Left ventricle myocardium superior (tissue), 1 donor: ENCODE measurements around the gene SSX7. TPM values are rescaled to one million over a fixed set of nuclear protein-coding genes. Genes with fewer than 3 reads are reported as not detected.
"Not testable (repeated sequence)": the region's sequence is repeated elsewhere in the genome, so short reads cannot be mapped to it uniquely, and the experiment has no call there.

Source experiments
- ATAC-seq: fragments of 200-7000 bp; cut with Tn5 transposase; one replicate; pipeline ENCODE4 v1.9.1; 2020; ENCODE audit warnings: mild to moderate bottlenecking, moderate library complexity
- DNase-seq: peaks from one replicate; pipeline ENCODE4 v3.0.0-alpha.2; 2020
- intact Hi-C: fragments of 100-400 bp; cut with micrococcal nuclease; formaldehyde crosslinking; loops from one replicate; pipeline ENCODE4 v1.11.0; 2022
- long read RNA-seq: library from polyadenylated mRNA; unstranded; transcript quantifications from one replicate; pipeline ENCODE4 v2.0.0, GENCODE V29; 2021
- total RNA-seq: library from RNA; stranded (reverse); fragmentation: NEBNext Ultra II Directional; extraction: Animal tissue kit (Norgen Biotek cat#: 25700); gene quantifications from one replicate; pipeline ENCODE4 v1.2.1, GENCODE V29; 2021
- donor health status: DM: no; HTN: yes; CAD: no; lungs with severe emphysema.

The SSX7 gene, protein sequence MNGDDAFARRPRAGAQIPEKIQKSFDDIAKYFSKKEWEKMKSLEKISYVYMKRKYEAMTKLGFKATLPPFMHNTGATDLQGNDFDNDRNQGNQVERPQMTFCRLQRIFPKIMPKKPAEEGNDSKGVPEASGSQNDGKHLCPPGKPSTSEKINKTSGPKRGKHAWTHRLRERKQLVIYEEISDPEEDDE
- not detected for total RNA-seq
- long read RNA-seq: 0 reads

DNA sequence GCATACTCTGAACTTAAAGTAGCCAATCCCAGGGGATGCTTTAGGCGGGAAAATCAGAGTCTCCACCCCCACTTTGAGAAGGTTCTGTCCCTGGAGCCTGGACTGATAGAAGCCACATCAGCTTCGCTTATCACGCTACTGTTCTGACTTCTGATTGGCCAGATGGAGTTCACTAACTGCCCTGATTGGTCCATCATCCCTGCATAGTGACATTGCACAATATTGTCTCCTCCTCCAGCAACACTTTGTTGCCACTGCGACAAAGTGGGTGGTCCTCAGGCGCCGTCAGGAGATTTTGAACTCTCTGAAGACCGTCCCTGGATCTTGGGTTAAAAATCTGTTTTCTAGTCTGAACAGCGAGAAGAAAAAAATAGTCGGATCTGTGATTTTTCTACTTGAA, at the start of gene SSX7:
TSS of gene SSX7 (minus strand) at position 101 of the 400 bp plus-strand sequence. CDS start 1,428 bp downstream, outside the sequence.
- intact Hi-C loops, ATAC-seq, DNase-seq: not testable (repeated sequence)

DNA sequence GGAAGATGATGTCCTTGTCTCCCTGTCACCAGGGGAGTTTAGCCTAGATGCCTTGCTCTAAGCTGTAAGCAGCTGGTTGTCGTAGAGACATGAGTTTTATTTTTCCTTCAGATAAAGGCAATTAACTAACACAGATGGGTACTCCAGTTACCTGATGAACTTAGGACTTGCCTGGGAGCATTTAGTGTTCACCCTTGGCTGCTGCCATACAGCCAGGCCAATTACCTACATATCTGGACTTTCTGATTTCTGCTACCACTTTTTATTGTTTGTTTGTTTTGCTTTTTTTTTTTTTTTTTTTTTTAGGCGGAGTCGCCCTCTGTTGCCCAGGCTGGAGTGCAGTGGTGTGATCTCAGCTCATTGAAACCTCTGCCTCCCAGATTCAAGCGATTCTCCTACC, 37.3 kb upstream of the SSX7 start:
- intact Hi-C loops, ATAC-seq, DNase-seq: not testable (repeated sequence)

DNA sequence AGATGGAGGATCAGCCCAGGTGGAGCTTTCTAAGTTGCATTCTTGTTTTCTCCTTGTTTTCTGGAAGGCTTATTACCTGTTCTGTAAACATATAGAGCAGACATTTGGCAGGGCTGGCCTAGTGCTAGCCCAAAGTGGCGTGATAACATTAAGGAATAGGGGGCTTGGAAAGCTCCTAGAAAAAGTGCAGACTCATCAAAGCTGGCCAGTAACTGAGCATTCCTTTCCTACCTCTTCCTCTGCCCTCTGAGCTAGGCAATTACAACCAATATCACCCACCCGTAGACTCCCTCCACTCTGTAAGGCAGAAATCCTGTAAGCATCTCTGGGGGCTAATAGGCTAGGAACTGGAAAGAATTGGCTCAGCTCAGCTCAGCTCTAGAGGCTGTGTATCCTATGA, 7.5 kb upstream of the SSX7 start:
- DNase-seq, ATAC-seq, intact Hi-C loops: not testable (repeated sequence)

DNA sequence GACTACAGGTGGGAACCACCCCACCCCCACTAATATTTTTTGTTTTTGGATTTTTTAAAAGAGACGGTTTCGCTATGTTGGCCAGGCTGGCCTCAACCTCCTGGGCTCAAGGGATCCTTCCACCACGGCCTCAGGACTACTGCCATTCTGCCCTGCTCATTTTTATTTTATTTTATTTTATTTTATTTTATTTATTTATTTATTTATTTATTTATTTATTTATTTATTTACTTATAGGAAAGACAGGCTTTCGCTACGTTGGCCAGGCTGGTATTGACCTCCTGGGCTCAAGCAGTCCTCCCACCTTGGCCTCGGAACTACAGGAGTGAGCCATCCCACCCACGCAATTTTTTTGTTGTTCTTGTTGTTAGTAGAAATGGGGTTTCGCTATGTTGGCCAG, 775 bp upstream of the SSX7 start:
- DNase-seq: not testable (repeated sequence)

DNA sequence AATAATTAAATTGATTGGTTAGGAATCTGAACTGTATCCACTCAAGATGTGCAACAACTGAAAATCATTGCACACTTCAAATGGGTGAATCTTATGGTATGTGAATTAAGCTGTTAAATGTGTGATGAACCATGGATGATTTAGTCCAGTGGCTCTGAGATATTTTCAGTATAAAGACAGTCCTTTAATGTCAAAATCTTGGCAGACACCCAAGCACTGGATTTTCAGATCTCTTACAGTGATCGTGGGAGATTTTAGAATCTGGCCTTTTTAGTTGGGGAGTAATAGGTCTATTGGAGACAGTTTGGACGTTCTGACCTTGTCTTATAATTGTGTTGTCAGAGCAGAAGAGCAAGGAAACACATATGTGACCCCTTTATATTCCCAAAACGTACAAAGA, 4.0 kb downstream of the SSX7 start:
- DNase-seq, intact Hi-C loops, ATAC-seq: not testable (repeated sequence)

More for the DNA sequence above, 775 bp upstream of the SSX7 start:
- ATAC-seq, intact Hi-C loops: not testable (repeated sequence)

DNA sequence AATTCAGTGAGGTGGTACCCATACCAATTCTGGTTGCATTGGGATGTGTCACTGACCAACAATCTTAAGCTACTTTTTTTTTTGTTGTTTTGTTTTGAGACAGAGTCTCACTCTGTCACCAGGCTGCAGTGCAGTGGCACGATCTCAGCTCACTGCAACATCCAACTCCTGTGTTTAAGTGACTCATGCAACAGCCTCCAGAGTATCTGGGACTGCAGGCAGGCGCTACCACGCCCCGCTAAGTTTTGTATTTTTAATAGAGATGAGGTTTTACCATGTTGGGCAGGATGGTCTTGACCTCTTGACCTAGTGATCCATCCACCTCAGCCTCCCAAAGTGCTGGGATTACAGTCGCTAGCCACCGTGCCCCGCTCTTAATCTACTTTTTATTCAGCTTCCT, 5.7 kb downstream of the SSX7 start:
- intact Hi-C loops, ATAC-seq, DNase-seq: not testable (repeated sequence)

DNA sequence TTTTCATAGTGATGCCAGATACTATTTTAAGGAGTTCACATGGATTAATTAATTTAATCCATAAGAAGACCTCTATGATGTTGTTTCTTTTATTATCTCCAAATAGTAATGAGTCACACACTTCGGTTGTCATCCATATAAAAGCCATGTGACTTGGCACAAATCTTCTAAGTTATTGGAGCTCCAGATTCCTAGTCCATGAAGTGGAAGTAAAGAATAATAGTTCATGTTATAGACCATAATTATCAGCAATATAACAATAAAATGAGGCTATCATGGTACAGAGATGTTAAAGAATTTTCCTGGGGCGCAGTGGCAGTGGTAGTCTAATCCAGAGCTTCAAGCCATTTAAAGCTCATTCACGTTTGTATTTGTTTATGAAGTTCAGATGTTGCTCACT, 26.2 kb downstream of the SSX7 start:
- DNase-seq, intact Hi-C loops, ATAC-seq: not testable (repeated sequence)

DNA sequence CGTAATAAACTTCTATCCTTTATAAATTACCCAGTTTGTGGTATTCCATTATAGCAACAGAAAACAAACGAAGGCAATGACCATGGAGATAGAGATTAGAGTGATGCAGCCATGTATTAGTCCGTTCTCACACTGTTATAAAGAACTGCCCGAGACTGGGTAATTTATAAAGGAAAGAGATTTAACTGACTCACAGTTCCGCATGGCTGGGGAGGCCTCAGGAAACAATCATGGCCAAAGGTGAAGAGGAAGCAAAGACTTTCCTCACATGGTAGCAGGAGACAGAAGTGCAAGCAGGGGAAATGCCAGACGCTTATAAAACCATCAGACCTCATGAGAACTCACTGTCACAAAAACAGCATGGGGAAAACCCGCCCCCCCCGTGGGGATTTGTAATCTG, 34.0 kb downstream of the SSX7 start:
- ATAC-seq, DNase-seq, intact Hi-C loops: not testable (repeated sequence)

DNA sequence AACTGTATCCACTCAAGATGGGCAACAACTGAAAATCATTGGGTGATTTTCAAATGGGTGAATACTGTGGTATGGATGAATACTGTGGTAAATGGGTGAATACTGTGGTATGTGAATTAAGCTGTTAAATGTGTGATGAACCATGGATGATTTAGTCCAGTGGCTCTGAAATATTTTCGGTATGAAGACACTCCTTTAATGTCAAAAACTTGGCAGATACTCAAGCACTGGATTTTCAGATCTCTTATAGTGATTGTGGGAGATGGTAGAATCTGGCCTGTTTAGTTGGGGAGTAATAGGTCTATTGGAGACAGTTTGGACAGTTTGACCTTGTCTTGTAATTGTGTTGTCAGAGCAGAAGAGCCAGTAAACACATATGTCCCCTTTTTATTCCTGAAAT, 45.7 kb downstream of the SSX7 start:
- intact Hi-C loops: no loop called here
- no peak for ATAC-seq

DNA sequence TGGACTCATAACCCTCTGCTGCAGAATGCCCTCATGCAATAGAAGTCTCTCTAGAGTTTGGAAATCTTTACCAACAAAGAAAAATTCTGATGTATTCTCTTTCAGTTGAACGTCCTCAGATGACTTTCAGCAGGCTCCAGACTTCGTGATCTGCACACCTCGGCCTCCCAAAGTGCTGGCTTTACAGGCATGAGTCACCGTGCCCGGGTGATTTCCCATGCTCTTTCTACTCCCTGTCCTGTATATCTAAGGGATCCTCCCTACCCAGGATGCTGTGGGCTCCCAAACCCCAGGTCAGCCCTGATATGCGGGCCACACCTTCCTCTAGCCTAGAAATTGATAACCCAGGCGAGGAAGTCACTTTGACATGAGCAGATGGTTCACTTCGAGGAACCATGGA, 51.5 kb downstream of the SSX7 start:
- ATAC-seq, DNase-seq, intact Hi-C loops: not testable (repeated sequence)

More for the DNA sequence above, 45.7 kb downstream of the SSX7 start:
- DNase-seq: no peak

DNA sequence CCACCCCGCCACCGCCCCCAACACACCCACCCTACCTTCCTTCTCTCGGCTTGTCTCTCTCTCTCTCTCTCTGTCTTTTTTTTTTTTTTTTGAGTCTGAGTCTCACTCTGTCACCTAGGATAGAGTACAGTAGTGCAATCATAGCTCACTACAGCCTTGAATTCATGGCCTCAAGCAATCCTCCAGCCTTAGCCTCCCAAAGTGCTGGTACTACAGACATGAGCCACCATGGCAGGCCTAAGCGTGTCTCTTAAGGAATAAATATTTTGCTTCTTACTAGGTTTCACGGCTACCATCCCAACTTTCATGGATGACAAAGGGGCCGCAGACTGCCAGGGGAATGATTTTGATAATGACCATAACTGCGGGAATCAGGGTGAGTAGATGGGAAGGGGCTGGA, 55.8 kb downstream of the SSX7 start:
- no peak for ATAC-seq
- intact Hi-C loops: no loop called here
- no peak for DNase-seq

DNA sequence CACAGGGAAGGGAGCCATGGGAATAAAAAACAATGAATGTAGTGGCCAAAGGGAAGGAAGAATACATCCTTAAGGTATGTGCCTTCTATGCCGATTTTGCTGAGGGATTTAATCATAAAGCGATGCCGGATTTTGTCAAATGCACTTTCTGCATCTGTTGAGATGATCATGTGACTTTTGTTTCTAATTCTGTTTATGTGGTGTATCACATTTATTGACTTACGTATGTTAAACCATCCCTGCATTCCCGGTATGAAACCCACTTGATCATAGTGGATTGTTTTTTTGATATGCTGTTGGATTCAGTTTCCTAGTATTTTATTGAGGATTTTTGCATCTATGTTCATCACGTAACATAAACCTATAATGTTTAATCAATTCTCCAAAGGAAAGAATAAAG, 60.0 kb downstream of the SSX7 start:
- intact Hi-C loops: no loop called here

More for the DNA sequence above, 60.0 kb downstream of the SSX7 start:
- no peak for ATAC-seq
- DNase-seq: no peak

Other genes starting within 250 kb of the SSX7 start
- not detected for gene XAGE1A, start 159.1 kb downstream of the SSX7 start, total RNA-seq
- gene XAGE1B, start 137.8 kb downstream of the SSX7 start, total RNA-seq: not detected
- gene SSX2, start 52.3 kb upstream of the SSX7 start, total RNA-seq: not detected
- not detected for gene SSX2B, start 96.4 kb upstream of the SSX7 start, total RNA-seq
- gene SPANXN5, start 142.5 kb upstream of the SSX7 start, total RNA-seq: not detected
- gene XAGE5, start 156.4 kb upstream of the SSX7 start, total RNA-seq: not detected
- not detected for gene XAGE3, start 213.2 kb upstream of the SSX7 start, total RNA-seq
- 5.9 TPM for gene FAM156B, start 242.4 kb upstream of the SSX7 start, total RNA-seq